HepG2 (cell line): ENCODE data around the gene HSP90AB1. TPM values are rescaled to one million over a fixed set of nuclear protein-coding genes. Genes with fewer than 3 reads are reported as not detected.

ENCODE experiments used
- GATA4 ChIP-seq: sonication (generic); IDR thresholded peaks from 2 replicates; pipeline ENCODE4 v1.6.1; 2016; ENCODE audit warnings: antibody characterized with exemption, low read depth, borderline replicate concordance
- HMGA1 ChIP-seq: sonication (generic); formaldehyde crosslinking; conservative IDR thresholded peaks from 2 replicates; pipeline ENCODE4 v1.4.0; 2020; ENCODE audit warnings: missing genetic modification reagents
- HMGXB3 ChIP-seq: sonication (generic); formaldehyde crosslinking; IDR thresholded peaks from 2 replicates; pipeline ENCODE4 v1.4.0; 2020; ENCODE audit warnings: missing genetic modification reagents, borderline replicate concordance
- KLF12 ChIP-seq: sonication (generic); formaldehyde crosslinking; IDR thresholded peaks from 2 replicates; pipeline ENCODE4 v1.4.0; 2020; ENCODE audit warnings: missing genetic modification reagents, borderline replicate concordance
- NCOA1 ChIP-seq: sonication (generic); formaldehyde crosslinking; IDR thresholded peaks from 2 replicates; pipeline ENCODE4 v1.9.0; 2021; ENCODE audit warnings: missing genetic modification reagents
- NONO ChIP-seq, 2 experiments: fragments of 450-650 bp in 1 of 2; sonication (generic) in 1 of 2; formaldehyde crosslinking in 1 of 2; IDR thresholded peaks in 1 of 2; conservative IDR thresholded peaks in 1 of 2; 2 replicates each; pipeline versions ENCODE4 v1.6.1 to v1.8.0; 2017 to 2022; ENCODE audit warnings: mild to moderate bottlenecking in 1 of 2, missing genetic modification reagents in 1 of 2, moderate library complexity in 1 of 2
- ONECUT2 ChIP-seq: sonication (generic); formaldehyde crosslinking; IDR thresholded peaks from 2 replicates; pipeline ENCODE4 v1.4.0; 2020; ENCODE audit warnings: missing genetic modification reagents
- RNF219 ChIP-seq: sonication (generic); formaldehyde crosslinking; IDR thresholded peaks from 2 replicates; pipeline ENCODE4 v1.5.0; 2020; ENCODE audit warnings: mild to moderate bottlenecking, missing genetic modification reagents
- ZNF318 ChIP-seq: sonication (generic); formaldehyde crosslinking; IDR thresholded peaks from 2 replicates; pipeline ENCODE4 v1.4.0; 2020; ENCODE audit warnings: mild to moderate bottlenecking, missing genetic modification reagents
- ZNF34 ChIP-seq: sonication (generic); formaldehyde crosslinking; IDR thresholded peaks from 2 replicates; pipeline ENCODE4 v1.4.0; 2020; ENCODE audit warnings: mild to moderate bottlenecking, missing genetic modification reagents, borderline replicate concordance
- ZNF549 ChIP-seq: sonication (generic); formaldehyde crosslinking; IDR thresholded peaks from 2 replicates; pipeline ENCODE4 v1.5.0; 2020; ENCODE audit warnings: missing genetic modification reagents
- ZNF746 ChIP-seq: sonication (generic); formaldehyde crosslinking; IDR thresholded peaks from 2 replicates; pipeline ENCODE4 v1.8.0; 2022; ENCODE audit warnings: mild to moderate bottlenecking, missing genetic modification reagents
- polyA plus RNA-seq, 8 experiments: library from polyadenylated mRNA; depleted of rRNA in 3 of 8; stranded (reverse) in 7 of 8; unstranded in 1 of 8; fragments of >200 nt; fragmentation: Illumina TruSeq in 4 of 8; extraction: Trizol in 4 of 8; gene quantifications; 2 replicates each; pipeline versions ENCODE4 v1.2.1 to v1.2.3, GENCODE V29; 2011 to 2016; ENCODE audit warnings: low read depth in 4 of 8, missing spikeins in 1 of 8, mixed read lengths in 1 of 8; ENCODE audit not compliant: insufficient read depth in 1 of 8
- total RNA-seq, 5 experiments: library from RNA; depleted of rRNA; stranded (reverse); fragments of >200 nt; fragmentation: Illumina TruSeq; extraction: Trizol; gene quantifications; 2 replicates each; pipeline ENCODE4 v1.2.3, GENCODE V29; 2016; ENCODE audit warnings: low read depth in 1 of 5

HSP90AB1 gene
- total and polyA plus RNA-seq, 2 of the 13 experiments (the other 11 are each of a cell fraction or from before 2014, with no cell fraction given): 1,325 to 1,472 TPM

- TF ChIP-seq ZNF318 (CRISPR knock-in tag): no peak
- TF ChIP-seq ZNF549: no peak
- TF ChIP-seq GATA4: no peak
- TF ChIP-seq KLF12 (CRISPR knock-in tag): no peak
- TF ChIP-seq ZNF746 (CRISPR knock-in tag): no peak
- TF ChIP-seq NCOA1 (CRISPR knock-in tag): 0 out of 2 replicates have a peak, but pooled peaks have one; percentile 53
- TF ChIP-seq RNF219 (CRISPR knock-in tag): no peak
- no peak for TF ChIP-seq ONECUT2 (CRISPR knock-in tag)
- TF ChIP-seq HMGA1 (CRISPR knock-in tag): no peak
- peak; percentile 53; the same call in 1 of the 2 replicates for TF ChIP-seq HMGXB3 (CRISPR knock-in tag)
- no peak for TF ChIP-seq ZNF34 (CRISPR knock-in tag)
- no peak for TF ChIP-seq NONO (IDR thresholded peaks at IDR 0.05)
- peak; percentile 57; the same call in 1 of the 2 replicates for TF ChIP-seq NONO (CRISPR knock-in tag; conservative IDR thresholded peaks at IDR 0.05)
Observed at GRCh38 chr6:44234101-44235025, 12.5 kb upstream of the HSP90AB1 start (continued).
